ENCODE measurements around the gene SRRM4.
"Not testable (repeated sequence)": the region's sequence is repeated elsewhere in the genome, so short reads cannot be mapped to it uniquely, and the experiment has no call there.

The SRRM4 gene, protein sequence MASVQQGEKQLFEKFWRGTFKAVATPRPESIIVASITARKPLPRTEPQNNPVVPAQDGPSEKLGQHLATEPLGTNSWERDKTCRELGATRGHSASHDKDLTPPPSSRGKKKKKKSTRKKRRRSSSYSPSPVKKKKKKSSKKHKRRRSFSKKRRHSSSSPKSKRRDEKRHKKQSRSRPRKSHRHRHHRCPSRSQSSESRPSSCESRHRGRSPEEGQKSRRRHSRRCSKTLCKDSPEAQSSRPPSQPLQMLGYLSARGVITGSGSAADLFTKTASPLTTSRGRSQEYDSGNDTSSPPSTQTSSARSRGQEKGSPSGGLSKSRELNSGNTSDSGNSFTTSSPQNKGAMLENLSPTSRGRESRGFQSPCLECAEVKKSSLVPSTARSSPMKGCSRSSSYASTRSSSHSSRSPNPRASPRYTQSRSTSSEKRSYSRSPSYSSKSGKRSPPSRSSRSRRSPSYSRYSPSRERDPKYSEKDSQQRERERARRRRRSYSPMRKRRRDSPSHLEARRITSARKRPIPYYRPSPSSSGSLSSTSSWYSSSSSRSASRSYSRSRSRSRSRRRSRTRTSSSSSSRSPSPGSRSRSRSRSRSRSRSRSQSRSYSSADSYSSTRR

GRCh38 chr12:118981285-118982211 is at the start of gene SRRM4:
SRRM4 (plus strand) TSS chr12:118981541; CDS start chr12:118981883, 342 bp downstream.
- peak; percentile 78 to 89 for DNase-seq

- no peak for DNase-seq
Measured at GRCh38 chr12:118946256-118946655, 35.1 kb upstream of the SRRM4 start.

DNA sequence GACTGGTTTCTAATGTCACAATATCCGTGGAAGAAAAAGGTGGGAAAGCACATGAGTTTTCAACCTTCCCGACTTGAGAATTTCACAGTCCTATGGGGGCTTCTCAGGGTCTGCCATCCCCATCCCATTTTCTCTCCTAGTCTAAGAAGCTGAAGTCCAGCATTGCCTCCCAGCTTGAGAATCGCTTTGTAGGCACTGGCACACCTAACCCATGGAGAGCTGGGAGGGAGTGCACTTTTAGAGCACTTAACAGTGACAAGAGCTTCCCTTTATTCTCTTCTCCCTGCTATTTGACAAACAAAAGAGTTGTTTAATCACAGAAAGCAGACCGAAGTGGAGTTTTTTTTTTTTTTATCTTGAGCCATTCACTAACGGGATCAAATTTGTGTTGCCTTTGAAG is 22.8 kb upstream of the SRRM4 start:
- DNase-seq = no peak

DNA sequence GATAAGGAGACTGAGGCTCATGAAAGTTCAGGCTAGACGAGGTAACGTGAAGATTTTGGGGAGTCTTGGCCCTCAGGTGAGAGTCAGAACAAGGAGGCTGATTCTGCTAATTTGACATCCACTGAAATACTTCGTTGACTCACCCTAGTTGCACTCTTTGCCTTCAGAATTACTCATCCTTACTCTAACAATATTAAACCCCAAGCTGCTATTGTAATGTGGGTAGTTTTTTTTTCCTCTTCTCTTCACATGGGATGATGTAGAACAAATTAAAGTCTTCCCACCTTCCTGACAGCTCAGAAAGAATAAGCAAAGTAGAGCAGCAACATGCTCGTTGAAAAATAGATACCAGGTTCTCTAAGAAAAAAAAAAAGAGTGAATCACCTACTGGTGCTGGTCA is 22.0 kb upstream of the SRRM4 start:
- DNase-seq = no peak

DNA sequence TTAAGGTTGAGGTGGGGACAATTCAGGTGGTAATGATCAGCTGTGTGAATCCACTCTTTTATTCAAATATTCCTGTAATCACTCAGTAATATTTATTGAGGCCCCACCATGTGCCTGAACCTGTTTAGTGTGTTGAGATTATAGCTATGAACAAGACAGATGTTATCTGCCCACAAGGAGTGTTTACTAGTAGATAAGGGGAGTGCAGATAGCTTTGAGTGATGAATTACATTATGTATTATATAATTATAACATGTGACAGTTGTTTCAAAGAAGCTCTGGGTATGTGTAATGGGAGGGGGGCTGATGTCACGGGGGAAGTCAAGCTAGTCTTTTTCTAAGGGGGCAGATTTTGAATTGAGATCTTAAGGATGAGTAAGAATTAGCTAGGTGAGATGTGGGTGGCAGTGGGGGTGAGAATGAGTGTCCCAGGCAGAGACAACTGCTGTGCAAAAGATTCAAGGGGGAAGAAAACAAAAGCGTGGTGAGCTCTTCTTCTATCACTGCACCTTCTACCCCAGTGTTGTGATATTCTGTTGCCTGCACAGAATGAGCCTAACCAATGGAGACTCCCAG is 21.3 kb upstream of the SRRM4 start:
- no peak for DNase-seq

GRCh38 chr12:118960865-118961264 is 20.5 kb upstream of the SRRM4 start:
- DNase-seq = no peak

GRCh38 chr12:118964988-118965387 is 16.4 kb upstream of the SRRM4 start:
- no peak for DNase-seq

- DNase-seq = no peak
Measured at GRCh38 chr12:118970856-118971255, 10.5 kb upstream of the SRRM4 start.

DNA sequence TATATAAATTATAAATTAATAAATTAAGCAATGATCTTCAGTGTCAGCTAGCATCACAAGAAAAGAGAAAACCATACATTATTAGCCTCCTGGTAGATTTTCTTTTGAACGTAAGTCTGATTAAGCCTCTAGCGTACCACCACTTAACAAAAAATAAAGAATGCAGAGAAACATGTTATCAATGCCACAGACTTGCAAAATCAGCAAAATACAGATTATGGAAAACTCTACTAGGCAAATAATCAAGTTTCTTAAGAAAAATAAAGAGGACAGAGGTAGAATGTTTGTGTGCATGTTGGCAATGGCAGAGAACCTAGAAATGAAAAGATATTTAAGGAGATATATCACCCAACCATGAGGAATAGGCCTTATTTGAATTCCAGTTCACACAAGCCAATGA is 8.4 kb upstream of the SRRM4 start:
- no peak for DNase-seq

- peak; percentile 58 to 81 for DNase-seq
Measured at GRCh38 chr12:118979763-118980406, 1.5 kb upstream of the SRRM4 start.

DNA sequence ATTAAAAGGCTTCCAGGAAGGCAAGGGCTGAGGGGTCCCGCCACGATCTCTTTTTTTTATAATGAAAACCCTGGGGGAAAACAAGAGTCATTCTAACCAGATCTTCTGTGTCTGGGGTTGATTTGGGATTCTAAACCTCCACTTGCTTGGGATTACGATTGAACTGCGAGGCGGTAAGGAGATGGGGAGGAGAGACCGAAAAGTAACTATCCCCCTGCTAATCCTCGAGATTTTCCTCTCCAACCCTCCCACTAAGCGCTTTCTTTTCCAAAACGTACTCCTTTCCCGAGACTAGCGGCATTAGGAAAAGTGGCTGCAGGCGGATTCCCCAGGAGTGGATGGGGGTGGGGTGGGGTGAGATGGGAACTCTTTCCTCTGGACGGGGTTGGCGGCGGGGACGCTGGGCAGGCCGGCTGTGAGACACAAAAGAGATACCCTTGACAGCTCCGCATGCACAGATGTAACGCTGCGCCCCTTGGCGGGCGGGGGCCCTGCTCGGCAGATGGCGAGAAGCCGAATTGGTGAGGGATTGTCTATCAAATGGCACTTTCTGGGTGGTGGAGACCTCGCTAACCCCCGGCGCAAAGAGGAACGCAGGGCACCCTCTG is 830 bp upstream of the SRRM4 start:
- DNase-seq = peak in 1 of 2 experiments; percentile 18

DNA sequence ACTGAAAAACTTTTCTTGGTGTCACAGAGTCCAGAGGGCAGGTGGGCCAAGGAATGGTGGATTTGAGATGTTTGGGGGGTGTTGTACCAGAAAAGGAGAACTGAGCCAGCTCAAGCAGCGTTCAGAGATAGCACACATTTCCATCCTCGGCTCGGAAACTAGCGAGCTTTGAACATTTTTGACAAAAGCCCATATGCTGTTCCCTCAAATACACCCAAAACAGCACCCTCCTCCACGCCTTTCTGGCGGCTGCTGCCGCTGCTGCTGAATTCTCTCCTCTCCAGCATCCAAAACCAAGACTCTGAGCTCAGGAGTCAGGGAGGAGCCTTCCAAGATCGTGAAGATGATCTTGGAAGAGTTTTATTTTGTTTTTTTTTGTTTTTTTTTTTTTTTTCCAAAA is 961 bp downstream of the SRRM4 start:
- DNase-seq = no peak

DNA sequence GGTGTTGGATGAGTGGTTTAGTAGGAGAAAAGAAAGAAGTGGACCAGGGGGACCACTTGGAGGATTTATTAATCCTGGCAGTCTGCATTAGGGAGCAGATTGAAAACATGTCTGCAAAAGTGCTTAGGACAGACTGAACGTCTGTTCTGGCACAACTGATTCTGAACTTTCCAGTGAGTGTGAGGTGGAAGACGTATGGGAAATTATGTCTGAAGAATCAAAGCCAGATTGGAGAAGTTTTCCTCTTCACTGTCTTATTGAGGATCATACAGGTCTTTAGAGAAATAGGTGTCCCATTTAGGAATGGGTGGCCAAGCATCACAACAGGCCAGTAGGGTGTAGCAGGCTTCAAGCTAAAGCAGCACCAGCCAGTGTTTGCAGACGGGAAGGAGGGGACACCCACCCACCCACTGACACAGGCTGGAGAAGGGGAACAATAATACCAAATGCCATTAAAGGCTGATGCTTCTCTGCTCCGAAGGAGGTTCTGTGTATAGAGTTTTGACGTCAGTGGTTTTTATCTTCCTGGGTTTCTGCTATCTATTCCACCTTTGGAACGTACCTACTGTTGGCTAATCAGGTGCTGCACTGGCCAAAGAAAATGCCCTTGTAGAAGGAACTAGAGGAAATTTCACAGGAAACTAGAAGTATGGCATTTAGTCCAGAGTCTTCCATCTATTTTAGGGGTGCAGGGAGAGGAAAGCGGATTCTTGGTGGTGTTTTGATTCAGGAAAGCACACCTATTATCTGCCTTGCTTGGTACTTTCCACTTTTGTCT is 1.8 kb downstream of the SRRM4 start:
- DNase-seq = no peak

DNA sequence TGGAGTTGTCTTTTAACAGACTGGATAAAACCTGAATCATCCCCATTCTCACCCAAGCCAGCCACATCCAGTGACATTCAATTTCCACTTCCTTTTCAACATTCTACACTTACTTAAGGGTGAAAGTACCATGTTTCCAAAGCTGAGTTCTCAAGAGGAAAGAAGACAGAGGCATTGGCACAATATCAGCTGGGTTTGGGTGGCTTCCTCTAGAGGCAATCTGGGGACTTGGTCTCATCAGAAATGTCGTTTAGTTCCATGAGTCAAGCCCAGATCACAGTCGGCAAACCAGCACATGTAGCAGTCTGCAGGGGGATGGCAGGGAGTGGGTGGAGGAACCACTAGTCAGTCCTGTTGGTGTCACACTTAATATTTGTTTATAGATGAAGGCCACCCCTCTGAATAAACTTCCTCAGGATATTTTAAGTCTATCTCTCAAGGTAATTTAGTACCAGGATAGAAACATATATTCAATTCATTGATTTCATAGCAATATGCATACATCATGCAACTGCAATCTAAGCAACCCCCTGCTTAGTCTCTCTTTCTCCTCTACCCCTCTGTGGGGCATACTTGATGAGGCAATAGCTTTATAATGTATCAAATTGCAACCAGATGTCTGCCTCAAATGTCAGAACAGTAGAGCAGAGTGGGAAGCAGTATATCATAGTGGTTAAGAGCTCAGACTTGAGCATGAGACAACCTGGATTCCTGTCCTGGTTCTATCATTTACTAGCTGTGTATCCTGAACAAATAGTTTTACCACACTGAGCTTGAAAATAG is 3.0 kb downstream of the SRRM4 start:
- DNase-seq = no peak

DNA sequence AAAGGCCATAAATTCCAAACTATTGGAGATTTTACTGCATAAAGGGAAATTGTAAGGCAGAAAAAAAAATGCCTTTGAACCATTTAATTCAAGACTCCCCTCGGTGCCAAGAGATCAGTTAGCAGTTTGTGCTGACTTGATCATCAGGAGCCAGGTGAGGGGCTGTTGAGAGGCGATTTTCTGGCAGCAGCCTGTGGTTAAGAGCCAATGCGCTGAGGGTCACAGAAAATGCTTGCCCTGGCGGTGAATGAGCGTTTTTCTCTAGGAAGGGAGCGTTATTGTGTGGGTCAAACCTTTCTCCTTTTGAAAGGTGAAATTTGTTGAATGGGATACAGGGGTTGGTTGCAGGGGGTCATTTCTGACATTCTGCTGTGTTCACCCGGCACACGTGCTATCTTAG is 4.7 kb downstream of the SRRM4 start:
- no peak for DNase-seq

DNA sequence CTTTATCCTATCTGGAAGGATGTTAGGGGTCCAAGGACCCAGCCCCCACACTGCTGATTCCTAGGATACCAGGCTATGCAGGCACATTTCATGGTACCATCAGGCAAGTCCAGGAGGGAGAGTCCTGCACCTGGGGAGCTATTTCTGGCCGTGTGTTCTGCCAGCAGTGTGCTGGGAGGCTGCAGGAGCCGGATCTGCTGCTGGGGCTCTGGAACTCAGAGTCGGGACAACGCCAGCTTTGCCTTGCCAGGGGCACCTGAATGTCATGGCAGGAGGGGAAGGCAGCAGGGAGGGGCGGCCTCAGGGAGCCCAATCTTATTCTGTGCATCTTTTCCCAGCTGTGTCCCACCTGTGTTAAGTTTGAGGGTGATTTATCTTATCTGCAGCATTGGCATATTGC is 17.8 kb downstream of the SRRM4 start:
- no peak for DNase-seq

- no peak for DNase-seq
Measured at GRCh38 chr12:119005085-119005484, 23.7 kb downstream of the SRRM4 start.

- no peak for DNase-seq
Measured at GRCh38 chr12:119005913-119006312, 24.6 kb downstream of the SRRM4 start.

DNA sequence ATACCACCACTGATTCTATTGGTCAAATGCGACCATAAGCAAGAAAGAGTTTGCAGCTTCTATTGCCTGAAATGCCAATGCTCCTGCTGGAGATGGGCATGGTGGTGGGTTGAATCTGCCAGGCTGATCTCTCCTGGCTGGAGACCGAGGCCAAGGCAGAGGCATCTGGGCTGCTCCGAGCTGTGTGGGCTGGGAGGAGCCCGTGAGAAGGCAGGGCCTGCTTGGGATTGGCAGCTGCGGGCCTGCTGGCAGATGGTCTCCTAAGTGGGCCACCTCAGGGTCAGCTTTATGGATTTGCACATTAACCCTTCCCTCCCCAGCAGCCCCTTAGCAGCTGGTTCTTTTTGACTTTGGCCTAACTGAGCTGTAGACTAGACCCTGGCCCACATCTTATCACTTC is 25.4 kb downstream of the SRRM4 start:
- DNase-seq = no peak

- DNase-seq = not testable (repeated sequence)
Measured at GRCh38 chr12:119008273-119008672, 26.9 kb downstream of the SRRM4 start.
